Measurements from ENCODE around the gene GRK5. TPM values are rescaled to one million over a fixed set of nuclear protein-coding genes. Genes with fewer than 3 reads are reported as not detected.

Gene GRK5
- total RNA-seq, 1 donor from 2014 or later: 21.3 TPM

DNA sequence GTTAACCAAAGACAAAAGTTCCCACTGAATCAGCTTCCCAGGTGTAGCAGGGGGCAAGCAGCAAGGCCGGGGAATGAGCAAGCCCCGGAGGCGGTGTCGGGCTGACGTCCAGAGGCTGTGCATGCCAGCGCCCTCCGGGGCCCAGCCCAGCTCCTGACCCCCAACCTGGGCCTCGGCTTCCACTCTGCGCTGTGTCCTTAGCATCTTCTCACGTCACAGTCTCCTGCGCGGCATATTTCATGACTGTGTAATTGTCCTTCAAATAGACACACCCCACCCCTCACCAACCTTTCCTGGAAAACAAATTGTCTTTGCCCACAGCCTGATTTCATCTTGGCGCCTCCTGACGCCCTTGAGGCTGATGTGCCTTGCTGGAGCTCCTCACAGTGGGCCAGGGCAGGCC is 201.6 kb downstream of the GRK5 start:
- TF ChIP-seq, protein P1, sequence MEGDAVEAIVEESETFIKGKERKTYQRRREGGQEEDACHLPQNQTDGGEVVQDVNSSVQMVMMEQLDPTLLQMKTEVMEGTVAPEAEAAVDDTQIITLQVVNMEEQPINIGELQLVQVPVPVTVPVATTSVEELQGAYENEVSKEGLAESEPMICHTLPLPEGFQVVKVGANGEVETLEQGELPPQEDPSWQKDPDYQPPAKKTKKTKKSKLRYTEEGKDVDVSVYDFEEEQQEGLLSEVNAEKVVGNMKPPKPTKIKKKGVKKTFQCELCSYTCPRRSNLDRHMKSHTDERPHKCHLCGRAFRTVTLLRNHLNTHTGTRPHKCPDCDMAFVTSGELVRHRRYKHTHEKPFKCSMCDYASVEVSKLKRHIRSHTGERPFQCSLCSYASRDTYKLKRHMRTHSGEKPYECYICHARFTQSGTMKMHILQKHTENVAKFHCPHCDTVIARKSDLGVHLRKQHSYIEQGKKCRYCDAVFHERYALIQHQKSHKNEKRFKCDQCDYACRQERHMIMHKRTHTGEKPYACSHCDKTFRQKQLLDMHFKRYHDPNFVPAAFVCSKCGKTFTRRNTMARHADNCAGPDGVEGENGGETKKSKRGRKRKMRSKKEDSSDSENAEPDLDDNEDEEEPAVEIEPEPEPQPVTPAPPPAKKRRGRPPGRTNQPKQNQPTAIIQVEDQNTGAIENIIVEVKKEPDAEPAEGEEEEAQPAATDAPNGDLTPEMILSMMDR (IDR thresholded peaks at IDR 0.05): no peak
- H3K27ac Mint-ChIP-seq: no peak overlapping the region
- H3K36me3 Mint-ChIP-seq (ENCODE audit: low read depth): peaks cover 26% of the 10 kb centered on the region
- POLR2A ChIA-PET: no interaction called here
- CTCF ChIA-PET: no interaction called here
- intact Hi-C loops (cut with micrococcal nuclease): no loop called here
- no peak for ATAC-seq (ENCODE audit: low read depth)
- no peak for DNase-seq
- H3K9me3 Mint-ChIP-seq: no peaks in the 10 kb centered on the region
- H3K27me3 Mint-ChIP-seq: no peaks in the 10 kb centered on the region
- H3K4me1 Mint-ChIP-seq: peaks cover 33% of the 10 kb centered on the region
- H3K4me3 Mint-ChIP-seq: no peak overlapping the region

DNA sequence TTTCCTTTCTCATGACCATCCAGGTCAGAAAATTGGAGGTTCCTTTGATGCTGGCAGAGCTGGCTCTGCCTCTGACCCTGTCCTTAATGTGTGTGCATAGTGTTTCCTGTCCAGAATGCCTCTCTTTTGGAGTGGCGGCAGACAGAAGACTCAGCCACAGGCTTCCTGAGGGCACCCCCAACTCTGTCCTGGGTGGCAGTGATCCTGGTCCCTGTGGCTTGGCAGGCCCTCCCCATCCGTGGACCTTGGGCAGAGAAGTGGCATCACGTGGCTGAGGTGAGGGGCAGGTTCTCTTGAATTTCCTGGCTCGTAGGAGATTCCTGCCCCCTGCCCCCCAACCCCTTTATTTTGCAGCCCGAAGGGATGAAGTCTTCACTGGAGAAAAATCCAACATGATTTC is 202.0 kb downstream of the GRK5 start:
- no peak overlapping the region for H3K4me3 Mint-ChIP-seq
- DNase-seq (no peak), ATAC-seq (ENCODE audit: low read depth) (no peak)
- no peak overlapping the region for H3K27ac Mint-ChIP-seq
- intact Hi-C loops (cut with micrococcal nuclease): no loop called here
- peaks cover 29% of the 10 kb centered on the region for H3K4me1 Mint-ChIP-seq
- H3K9me3 Mint-ChIP-seq: no peaks in the 10 kb centered on the region
- no peaks in the 10 kb centered on the region for H3K27me3 Mint-ChIP-seq
- TF ChIP-seq, protein P1 (IDR thresholded peaks at IDR 0.05): no peak
- peaks cover 28% of the 10 kb centered on the region for H3K36me3 Mint-ChIP-seq (ENCODE audit: low read depth)
- ChIA-PET POLR2A (no interaction called here), CTCF (no interaction called here)

DNA sequence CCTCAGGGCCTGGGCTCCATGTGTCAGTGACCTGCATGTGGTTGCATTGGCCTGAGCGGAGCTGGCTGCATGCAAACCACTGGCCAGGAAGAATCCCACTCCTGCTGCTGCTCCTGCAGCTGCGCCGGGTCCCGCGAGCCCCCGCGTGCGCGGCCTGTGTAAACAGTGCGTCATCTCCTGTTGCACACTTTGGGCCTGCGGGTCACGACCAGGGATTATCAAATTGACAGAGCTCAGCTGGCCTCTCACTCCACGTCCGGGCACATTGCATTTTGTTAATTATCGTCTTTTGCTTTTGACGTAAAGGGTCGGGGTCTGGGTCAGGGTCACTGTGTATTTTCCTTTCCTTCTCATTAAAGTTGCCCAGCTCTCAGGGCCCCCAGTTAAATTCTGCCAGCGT is 202.5 kb downstream of the GRK5 start:
- Mint-ChIP-seq H3K27me3 (no peaks in the 10 kb centered on the region), H3K9me3 (no peaks in the 10 kb centered on the region), H3K4me3 (no peak overlapping the region), H3K4me1 (peaks cover 25% of the 10 kb centered on the region), H3K36me3 (ENCODE audit: low read depth) (peaks cover 27% of the 10 kb centered on the region), H3K27ac (no peak overlapping the region)
- DNase-seq: no peak
- TF ChIP-seq, protein P1 (IDR thresholded peaks at IDR 0.05): no peak
- intact Hi-C loops (cut with micrococcal nuclease): no loop called here
- ATAC-seq (ENCODE audit: low read depth): no peak
- ChIA-PET POLR2A (no interaction called here), CTCF (no interaction called here)

DNA sequence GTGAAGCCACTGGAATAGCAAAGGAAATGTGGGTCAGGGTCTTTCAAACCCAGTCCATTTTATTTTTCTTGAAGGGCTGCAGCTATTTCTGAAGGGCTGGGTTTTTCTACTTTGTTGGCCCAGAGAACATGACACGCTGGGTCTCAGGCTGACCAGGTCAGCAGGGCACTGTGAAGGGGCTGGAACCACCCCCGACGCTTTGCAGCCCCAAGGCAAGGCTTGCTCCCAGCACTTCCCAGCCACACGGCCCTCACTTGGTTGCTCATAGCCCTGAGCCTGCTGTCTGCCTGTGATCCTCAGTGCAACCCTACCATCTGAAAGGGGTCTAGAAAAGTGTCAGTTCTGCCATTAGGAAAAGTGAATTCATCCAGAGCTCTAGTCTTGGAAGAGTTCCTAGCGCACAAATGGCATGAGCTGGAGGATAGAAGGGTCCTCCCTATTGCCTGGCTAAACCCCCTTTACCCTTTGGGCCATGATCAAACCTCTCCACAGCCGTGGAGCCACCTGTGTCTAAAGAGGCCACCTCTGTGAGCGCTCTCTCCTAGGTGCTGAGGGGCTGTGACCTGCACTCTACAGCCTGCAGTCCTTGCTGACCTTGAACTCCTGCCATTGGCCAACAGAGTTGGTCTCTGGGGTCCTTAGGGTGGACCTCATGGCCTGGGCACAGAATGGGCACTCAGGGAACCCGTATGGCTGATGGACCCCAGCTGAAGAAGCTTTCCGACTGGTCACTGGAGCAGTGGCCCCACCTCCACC is 203.2 kb downstream of the GRK5 start:
- ChIA-PET POLR2A (no interaction called here), CTCF (interaction anchor here (1.0 kb wide), 1 partner anchor 204 kb away, joined by 4 read pairs; no protein-coding TSS in a partner anchor)
- Mint-ChIP-seq H3K27me3 (no peaks in the 10 kb centered on the region), H3K36me3 (ENCODE audit: low read depth) (peaks cover 23% of the 10 kb centered on the region), H3K9me3 (no peaks in the 10 kb centered on the region), H3K4me3 (no peak overlapping the region), H3K27ac (no peak overlapping the region), H3K4me1 (peaks cover 18% of the 10 kb centered on the region)
- ATAC-seq (ENCODE audit: low read depth) (no peak), DNase-seq (no peak)
- TF ChIP-seq, protein P1 (IDR thresholded peaks at IDR 0.05): no peak
- intact Hi-C loops (cut with micrococcal nuclease): no loop called here

DNA sequence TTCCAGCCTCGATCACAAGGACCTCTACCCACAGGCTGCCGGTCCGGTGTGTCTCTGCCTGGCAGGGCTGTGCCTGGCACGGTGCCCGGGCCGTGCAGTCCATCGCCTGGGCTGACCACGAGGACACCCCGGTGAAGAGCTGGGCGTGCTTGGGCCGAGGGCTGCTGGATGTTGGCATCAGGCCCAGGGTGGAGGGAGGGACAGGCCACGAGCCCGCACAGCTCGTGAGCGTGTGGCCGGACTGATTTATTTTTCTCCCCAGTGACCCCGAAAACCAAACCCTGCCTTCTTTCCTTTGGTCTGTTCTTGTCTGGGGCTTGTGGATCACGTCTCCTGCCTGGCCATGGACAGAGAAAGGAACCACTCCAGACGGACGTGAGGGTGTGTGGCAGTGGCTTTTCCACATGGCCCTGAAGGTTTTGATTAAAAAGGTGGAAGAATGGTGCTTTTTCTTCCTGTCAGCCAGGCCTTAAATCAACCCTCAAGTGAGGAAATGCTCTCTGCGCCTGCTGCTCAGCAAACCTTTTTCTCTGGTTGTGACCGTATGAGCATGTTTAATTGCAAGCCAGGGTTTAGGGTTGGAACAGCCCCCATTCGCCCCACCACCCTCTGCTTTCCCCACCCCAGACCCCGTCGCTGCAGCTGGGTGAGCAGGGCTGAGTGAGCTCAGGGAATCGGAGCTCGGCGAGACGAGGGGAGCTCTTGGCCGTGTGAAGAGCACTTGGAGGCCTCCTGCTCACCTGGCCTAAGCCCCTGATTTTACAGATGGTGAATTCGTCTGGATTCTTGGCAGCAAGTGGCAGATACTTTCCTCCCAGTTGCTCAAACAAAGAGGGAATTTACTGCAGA is 205.1 kb downstream of the GRK5 start:
- Mint-ChIP-seq H3K27ac (no peak overlapping the region), H3K9me3 (no peaks in the 10 kb centered on the region), H3K4me1 (peaks cover 3% of the 10 kb centered on the region), H3K27me3 (no peaks in the 10 kb centered on the region), H3K36me3 (ENCODE audit: low read depth) (peaks cover 23% of the 10 kb centered on the region), H3K4me3 (no peak overlapping the region)
- ChIA-PET POLR2A (no interaction called here), CTCF (interaction anchor here (0.9 kb wide), 1 partner anchor 206 kb away, joined by 3 read pairs; no protein-coding TSS in a partner anchor)
- intact Hi-C loops (cut with micrococcal nuclease): no loop called here
- TF ChIP-seq, protein P1 (IDR thresholded peaks at IDR 0.05): no peak
- ATAC-seq (ENCODE audit: low read depth): no peak
- no peak for DNase-seq

Data from activated B cell treated with CpG ODN at 0.5 μM for 24 hours (primary cell).